TTC549 (cell line): Measurements from ENCODE around the gene ASXL1.
"Not testable (repeated sequence)": the region's sequence is repeated elsewhere in the genome, so short reads cannot be mapped to it uniquely, and the experiment has no call there.

Experiments
- FAIRE-seq: peaks from 2 replicates; lab custom pipeline; 2012; peaks lifted over from hg19 to GRCh38; lab: Jason Lieb, UNC

Gene ASXL1

DNA sequence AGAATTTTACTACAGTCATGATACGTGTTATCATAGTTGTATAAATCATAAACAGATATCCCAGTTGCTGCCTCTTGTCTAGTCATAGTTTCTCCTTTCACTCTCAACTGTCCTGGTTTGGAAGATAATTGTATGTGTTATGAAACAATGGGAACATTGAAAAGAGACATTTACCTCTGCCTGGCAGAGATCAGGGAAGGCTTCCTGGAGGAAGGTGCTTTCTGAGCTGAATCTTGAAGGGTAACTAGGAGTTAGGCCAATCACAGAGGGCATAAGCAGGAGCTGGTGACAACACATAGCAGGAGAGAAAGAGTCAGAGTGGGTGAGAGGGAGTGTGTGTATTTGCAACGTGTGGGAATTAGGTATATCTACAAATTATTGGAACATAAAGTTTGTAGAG, 5.4 kb downstream of the ASXL1 start:
- no peak for FAIRE-seq

DNA sequence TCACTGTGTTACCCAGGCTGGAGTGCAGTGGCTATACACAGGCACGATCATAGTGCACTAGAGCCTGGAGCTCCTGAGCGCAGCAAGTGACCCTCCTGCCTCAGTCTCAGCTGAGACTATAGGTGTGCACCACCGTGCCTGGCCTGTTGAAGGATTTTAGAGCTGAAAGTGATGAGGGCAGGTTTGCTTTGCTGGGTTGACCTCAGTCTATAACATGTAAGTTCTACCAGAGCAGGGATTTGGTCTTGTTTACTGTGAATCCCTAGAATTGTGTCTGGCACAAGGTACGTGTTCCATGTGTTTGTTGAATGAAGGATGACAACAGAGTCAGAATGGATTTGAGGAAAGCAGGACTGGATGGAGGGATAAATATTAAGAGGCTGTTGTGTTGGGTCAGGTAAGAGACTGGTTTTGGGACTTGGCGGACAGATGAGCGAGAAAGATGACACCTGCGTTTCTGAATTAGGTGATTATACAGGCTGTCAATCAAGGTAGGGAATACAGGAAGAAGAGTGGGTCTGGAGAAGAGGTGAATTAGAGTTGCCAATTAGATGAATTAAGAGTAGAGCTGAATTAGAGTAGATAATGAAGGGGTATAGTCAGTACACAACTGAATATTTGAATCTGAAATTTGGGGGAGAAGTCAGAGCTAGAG, 6.5 kb downstream of the ASXL1 start:
- no peak for FAIRE-seq

DNA sequence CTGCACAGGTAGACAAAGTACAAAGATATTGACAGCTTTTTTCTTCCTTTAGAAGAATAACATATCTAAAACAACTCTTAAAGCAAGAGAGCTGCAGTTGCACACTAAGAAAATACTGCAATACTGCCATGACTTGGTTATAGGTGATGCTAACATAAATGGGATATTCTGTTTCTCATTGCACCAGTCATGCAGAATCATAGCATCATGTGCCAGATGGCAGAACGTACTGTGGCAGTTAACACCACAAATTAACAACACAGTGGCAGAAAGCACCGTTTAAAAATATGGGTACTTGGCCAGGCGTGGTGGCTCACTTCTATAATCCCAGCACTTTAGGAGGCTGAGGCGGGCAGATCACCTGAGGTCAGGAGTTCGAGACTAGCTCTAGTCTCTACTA, 7.4 kb downstream of the ASXL1 start:
- FAIRE-seq, result no peak

DNA sequence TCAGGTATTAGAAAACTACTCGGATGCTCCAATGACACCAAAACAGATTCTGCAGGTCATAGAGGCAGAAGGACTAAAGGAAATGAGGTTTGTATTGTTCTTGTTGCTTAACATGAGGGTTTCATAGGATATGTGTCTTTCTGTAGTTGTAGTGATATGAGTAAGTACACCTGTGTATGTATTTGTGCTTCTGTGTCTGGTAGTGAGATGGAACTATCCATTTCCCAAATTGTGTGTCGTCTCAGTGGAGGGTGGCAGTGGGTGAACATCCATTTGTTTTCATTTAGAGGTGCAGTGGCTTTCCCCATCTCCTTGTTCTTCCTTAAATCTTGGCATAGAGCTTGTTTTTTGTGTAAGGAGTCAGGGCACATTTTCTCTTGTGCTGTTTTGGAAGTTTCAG, 8.2 kb downstream of the ASXL1 start:
- no peak for FAIRE-seq

DNA sequence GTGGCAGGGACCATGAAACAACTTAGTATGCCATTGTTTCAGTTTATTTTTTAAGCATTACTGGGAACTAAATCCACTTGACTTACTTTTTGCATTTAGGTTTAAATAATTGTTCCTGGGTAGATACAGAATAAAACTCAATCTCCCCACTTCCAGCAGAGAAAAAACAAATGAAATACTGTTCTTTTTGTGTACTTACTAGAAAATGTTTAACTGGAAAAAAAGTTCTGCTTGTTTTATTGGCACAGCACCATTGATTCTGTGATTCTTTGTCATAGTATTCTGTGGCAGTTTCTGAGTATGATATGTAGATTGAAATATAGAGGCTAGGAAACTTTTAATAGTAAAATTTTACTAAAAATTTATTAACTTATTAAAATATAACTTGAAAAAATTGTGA, 10.2 kb downstream of the ASXL1 start:
- no peak for FAIRE-seq

DNA sequence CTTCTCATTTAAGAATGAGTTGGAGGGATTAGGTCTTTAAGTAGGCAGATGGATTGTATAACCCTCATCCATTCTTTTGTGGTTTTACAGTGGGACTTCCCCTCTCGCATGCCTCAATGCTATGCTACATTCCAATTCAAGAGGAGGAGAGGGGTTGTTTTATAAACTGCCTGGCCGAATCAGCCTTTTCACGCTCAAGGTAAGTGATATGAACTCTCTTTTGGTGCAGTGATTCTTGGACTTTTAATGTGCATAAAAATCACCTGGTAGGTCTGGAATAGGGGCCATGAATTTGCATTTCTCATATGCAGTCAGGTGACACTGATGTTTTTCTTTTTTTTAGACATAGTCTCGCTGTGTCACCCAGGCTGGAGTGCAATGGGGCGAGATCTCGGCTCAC, 10.8 kb downstream of the ASXL1 start:
- FAIRE-seq, result no peak

DNA sequence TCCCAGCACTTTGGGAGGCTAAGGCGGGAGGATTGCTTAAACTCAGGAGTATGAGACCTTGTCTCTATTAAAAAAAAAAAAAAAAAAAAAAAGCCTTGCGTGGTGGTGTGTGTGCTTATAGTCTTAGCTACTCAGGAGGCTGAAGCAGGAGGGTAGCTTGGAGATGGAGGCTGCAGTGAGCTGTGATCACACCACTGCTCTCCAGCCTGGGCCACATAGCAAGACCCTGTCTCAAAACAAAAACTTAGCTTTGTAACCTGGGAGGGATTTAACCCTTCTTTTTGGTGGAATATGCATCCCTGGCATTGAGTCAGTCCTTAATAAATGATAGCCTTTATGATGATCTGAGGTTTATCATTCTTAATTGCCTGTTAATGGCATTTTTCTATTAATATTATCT, 12.8 kb downstream of the ASXL1 start:
- no peak for FAIRE-seq

DNA sequence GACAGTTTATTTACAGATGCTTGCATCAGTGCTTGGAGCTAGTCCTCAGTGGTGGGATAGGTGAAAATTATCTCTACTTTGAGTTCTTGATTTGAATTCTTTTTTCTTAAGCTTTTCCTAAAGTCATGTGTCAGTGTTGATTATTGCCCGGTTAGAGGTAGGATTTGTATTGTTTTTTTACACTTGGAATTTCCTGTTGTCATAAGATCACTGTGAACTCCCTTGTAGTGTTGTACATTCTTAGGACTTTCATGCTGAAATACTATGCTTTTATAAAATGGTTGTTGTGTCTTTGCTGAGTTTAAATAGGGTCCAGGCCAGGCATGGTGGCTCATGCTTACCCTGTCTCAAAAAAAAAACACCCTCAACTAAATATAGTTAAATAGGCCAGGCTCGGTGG, 20.3 kb downstream of the ASXL1 start:
- FAIRE-seq, result no peak

DNA sequence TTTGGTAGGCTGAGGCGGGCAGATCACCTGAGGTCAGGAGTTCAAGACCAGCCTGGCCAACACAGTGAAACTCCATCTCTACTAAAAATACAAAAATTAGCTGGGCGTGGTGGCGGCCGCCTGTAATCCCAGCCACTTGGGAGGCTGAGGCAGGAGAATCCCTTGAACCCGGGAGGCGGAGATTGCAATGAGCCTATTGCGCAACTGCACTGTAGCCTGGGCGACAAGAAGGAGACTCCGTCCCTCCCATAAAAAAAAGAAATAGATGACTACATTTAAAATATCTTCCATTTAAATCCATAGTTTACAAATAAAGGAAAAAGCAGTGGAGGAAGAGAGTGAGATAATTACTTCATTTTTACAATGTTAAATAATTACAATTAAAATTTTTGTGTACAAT, 21.9 kb downstream of the ASXL1 start:
- not testable (repeated sequence) for FAIRE-seq

DNA sequence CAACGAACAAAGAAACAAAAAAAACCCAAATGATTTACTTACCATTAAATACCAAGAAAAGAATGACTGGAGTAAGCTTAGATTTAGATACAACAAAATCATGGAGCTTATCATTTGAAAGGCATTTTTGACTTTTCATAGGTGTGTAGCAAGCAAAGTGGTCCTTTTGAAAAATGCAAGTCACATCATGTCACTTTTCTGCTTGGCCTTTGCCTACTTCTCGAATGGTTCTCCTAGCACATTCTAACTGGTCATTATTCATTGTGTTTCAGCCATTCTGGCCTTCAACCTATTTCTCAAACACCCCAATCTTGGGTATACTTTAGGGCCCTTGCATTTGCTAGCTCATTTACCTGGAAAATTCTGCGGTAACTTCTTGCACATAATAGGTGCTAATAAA, 22.6 kb downstream of the ASXL1 start:
- FAIRE-seq, result no peak

DNA sequence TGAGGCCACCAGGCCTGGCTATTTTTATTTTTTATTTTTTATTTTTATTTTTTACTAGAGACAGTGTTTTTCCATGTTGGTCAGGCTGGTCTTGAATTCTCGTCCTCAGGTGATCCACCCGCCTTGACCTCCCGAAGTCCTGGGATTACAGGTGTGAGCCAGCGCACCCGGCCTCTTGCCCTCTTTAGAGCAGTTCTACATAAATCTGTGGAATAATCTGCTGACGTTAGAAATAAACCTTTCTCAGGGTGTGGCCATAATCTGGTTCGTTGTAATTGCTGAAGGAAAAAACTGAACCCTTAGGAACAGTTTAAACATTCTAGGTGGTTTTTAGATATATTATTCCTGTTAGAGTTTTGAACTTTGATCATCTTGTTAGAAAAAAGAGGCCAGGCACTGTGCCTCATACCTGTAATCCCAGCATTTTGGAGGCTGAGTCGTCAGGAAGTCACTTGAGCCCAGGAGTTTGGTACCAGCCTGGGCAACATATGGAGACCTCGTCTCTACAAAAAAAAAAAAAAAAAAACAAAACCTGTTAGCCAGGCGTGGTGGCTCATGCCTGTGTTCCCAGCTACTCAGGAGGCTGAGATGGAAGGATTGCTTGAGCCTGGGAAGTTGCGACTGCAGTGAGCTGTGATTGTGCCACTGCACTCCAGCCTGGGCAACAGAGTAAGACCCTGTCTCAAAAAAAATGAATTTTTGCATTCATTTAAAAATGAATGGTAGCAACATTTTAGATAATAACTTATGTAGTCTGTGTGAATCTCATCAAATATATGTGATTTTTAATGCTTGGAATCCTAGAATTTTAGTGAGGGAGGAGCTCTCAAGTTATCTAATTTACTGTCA, 24.2 kb downstream of the ASXL1 start:
- FAIRE-seq, result no peak

DNA sequence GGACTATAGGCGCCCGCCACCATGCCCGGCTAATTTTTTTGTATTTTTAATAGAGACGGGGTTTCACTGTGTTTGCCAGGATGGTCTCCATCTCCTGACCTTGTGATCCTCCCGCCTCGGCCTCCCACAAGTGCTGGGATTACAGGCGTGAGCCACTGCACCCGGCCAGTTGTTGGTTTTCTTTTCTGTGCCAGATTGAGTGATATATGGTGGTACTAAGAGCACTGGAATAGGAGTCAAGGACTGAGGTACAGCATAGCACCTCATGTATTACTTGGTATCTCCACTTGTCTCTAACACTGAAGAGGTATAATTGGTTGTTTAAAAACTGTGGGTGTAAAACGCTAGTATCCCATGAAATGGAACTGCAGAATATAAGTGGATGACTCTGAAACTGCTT, 25.3 kb downstream of the ASXL1 start:
- not testable (repeated sequence) for FAIRE-seq

DNA sequence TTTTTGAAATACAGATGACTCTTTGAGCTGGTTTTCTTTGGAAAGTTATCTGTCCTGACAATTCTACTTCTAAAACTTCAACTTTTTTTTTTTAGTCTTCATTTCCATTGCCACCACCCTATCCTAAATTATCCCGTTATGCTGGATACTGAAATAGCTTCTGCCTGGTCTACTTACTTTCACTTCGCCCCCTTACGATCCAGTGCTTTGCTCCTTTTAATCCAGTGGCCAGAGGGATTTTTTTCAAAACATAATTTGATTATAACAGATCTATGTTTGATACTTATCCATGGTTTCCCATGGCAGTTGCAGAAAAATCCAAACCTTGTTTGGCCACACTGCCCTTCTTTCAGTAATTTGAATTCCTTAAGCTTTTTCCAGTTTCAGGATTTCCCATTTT, 27.4 kb downstream of the ASXL1 start:
- no peak for FAIRE-seq

DNA sequence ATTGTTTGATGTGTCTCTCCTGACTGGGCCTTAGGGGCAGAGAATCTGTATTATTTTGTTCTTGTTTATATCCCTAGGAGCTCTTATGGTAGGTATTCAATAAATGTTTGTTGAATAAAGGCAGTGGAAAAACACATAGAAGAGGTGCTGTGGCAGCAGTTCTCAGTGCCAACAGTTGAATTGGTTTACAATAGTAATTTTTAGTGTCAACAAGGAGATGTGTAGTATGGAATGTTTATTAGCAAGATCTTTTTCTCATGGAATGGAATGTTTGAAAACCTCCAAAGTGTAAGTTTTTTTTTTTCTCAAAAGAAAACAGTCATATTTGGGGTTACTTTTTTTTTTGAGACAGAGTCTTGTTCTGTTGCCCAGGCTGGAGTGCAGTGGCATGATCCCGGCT, 28.0 kb downstream of the ASXL1 start:
- FAIRE-seq, result no peak

DNA sequence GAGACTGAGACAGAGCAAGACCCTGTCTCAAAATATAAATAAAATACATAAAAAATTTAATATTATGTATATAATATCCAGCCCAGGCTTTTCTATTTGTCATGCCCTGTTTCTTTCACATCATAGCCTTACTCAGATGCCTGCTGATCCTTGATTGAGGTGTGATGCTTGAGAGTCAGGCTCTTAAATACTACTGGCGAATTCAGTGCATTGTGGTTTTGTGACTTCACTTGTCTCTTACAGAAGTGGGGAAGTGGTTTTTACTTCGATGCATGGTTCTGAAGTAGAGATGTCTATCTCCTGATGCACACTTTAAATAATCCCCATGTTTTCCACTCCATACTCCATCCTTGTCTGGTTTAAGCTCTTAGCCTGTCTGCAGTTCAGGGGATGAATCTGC, 29.1 kb downstream of the ASXL1 start:
- FAIRE-seq, result no peak

DNA sequence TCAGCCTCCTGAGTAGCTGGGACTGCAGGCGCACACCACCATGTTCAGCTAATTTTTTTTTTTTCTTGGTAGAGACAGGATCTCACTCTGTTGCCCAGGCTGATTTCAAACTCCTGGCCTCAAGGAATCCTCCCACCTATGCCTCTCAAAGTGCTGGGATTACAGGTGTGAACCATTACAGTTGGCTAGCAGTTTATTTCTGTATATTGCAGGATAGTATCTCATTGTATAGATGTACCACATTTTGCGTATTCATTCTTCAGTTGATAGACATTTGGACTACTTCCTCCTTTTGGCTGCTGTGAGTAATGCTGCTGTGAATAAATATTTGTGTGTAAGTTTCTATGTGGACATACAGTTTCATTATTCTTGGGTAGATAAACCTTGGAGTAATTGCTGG, 32.9 kb downstream of the ASXL1 start:
- FAIRE-seq, result no peak

DNA sequence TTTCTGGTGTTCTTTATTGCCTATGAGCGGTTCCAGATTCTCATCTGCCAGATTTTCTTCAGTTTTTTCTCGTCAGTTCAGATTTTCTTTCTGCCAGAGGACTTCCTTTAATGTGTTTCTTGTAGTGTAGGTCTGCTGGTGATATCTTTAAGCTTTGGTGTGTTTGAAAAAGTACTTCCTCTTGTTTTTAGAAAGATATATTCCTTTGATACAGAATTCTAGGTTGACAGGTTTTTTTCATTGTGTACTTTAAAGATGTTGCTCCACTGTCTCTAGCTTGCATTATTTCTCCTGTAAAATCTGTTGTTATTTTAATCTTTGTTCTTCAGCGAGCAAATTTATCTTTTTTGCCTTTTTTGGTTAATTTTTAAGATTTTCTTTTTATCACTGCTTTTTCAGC, 36.9 kb downstream of the ASXL1 start:
- FAIRE-seq, result no peak

DNA sequence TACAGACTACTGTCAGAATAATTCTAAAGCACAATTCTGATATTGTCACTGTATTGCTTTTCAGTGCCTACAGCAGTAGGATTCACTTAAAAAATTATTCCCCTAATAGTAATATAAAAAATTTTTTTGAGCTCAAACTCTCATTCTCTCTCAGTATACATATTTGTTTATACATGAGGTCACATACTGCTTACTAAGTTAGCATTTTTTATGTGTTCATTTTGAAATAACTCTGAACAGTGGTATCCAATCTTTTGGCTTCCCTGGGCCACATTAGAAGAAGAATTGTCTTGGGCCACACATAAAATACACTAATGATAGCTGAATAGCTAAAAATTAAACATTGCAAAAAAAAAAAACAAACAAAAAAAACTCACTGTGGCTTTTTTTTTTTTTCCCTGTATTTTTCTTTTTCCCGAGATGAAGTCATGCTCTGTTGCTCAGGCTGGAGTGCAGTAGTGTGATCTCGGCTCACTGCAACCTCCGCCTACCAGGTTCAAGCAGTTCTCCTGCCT, 38.6 kb downstream of the ASXL1 start:
- FAIRE-seq, result no peak

DNA sequence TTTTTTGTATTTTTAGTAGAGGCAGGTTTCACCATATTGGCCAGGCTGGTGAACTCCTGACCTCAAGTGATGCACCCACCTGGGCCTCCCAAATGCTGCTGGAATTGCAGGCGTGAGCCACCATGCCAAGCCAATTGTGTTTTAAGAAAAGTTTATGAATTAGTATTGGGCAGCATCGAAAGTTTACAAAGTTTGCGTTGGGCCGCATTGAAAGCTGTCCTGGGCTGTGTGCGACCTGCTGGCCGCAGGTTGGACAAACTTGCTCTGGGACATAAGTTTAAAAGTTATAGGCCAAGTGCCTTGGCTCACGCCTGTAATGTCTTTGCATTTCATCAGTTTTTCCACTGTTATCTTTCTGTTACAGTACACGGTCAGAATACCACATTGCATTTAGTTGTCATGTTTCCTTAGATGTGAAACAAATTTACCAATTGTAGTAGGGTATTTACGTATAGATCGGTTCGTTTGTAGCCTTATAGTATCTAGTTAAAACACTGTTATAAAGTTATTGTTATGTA, 39.5 kb downstream of the ASXL1 start:
- FAIRE-seq, result no peak

DNA sequence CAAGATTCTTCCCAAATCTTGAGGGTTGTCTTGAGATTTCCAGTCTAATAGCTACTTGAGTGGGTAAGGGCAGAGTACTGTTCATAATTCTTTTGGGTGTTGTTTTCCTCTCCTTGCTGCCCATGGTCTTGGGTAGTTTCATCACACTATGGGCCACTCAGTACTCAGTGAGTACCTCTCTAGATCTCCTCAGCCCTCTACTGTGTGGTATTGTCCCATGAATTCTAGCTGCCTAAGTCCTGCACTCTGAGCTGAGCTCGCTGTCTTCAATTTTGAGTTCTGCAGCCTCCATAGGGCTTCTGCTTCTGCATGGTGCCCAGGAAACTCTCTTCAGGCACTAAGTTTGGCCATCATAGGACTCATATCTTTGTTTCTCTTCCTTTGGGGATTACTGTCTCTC, 42.3 kb downstream of the ASXL1 start:
- FAIRE-seq, result no peak

DNA sequence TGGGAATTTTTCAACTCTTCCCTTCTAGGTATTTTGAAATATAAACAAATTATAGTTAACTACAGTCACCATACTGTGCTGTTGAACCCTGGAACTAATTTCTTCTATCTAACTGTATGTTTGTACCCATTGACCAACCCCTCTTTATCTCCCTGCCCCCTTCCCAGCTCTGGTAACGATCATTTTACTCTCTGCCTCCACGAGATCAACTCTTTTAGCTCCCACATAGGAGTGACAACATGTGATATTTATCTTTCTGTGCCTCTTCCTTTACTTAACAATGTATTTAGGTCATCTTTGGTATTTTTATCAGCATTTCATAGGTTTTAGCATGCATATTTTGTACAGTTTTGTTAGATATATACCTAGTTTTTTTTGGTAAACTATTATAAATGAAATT, 45.9 kb downstream of the ASXL1 start:
- FAIRE-seq, result no peak

DNA sequence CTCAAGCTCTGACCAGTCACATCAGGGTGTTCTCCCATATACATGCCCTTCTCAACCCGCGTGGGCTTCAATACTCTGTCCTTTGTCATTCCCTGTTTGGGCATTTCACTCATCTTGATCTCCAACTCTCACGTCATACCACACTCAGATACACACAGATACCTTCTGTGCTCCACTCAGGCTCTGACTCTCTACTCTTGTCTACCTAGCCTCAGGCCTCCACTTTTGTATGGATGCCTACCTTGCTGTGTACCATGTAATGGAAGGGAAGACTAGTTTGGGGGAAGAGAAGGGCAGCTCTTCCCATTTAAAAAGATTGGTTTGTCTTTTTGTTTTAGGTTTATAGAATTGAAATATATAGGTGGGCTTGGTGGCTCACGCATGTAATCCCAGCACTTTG, 48.6 kb downstream of the ASXL1 start:
- FAIRE-seq, result no peak

DNA sequence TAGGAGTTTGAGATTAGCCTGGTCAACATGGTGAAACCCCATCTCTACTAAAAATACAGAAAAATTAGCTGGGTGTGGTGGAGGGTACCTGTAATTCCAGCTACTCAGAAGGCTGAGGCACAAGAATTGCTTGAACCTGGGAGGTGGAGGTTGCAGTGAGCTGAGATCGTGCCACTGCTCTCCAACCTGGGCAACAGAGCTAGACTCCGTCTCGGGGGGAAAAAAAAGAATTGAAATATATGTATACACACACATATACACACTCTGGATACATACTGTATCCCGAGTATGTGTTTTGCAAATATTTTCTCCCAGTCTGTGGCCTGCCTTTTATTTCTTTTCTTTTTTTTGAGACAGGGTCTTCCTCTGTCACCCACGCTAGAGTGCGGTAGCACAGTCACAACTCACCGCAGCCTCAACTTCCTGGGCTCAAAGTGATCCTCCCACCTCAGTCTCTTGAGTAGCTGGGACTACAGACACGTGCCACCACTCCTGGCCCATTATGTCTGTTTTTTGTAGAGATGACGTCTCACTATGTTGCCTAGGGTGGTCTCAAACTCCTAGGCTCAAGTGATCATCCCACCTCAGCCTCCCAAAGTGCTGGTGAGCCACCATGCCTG, 49.1 kb downstream of the ASXL1 start:
- not testable (repeated sequence) for FAIRE-seq
